ENCODE results near the gene CHD3. TPM values are rescaled to one million over a fixed set of nuclear protein-coding genes. Genes with fewer than 3 reads are reported as not detected.
A peak's percentile ranks its signal among the peaks of the same experiment; 100 is the strongest.

CHD3 gene
- total and polyA plus RNA-seq, 2 of the 13 experiments (the other 11 are each of a cell fraction or from before 2014, with no cell fraction given): 2.7 to 3.7 TPM

- TF ChIP-seq HNRNPL (IDR thresholded peaks at IDR 0.05; ENCODE audit: low read depth, low read length) (0 out of 2 replicates have a peak, but pooled peaks have one; percentile 38), FOXK1 (CRISPR knock-in tag; IDR thresholded peaks at IDR 0.05; ENCODE audit: borderline replicate concordance, low read depth) (no peak), ZC3H13 (CRISPR knock-in tag; IDR thresholded peaks at IDR 0.05) (peak; percentile 59; the same call in 1 of the 2 replicates), ZNF432 (CRISPR knock-in tag; IDR thresholded peaks at IDR 0.05; ENCODE audit: borderline replicate concordance) (no peak), TBX3 (IDR thresholded peaks at IDR 0.05; ENCODE audit: borderline replicate concordance) (no peak), ZNF652 (CRISPR knock-in tag; IDR thresholded peaks at IDR 0.05; ENCODE audit: borderline replicate concordance, low read depth) (no peak), ZSCAN25 (CRISPR knock-in tag; IDR thresholded peaks at IDR 0.05) (no peak), PRMT3 (CRISPR knock-in tag; IDR thresholded peaks at IDR 0.05; ENCODE audit: borderline replicate concordance, low read depth) (no peak), KLF11 (CRISPR knock-in tag; IDR thresholded peaks at IDR 0.05) (0 out of 2 replicates have a peak, but pooled peaks have one; percentile 7), KDM3A (CRISPR knock-in tag; IDR thresholded peaks at IDR 0.05; ENCODE audit: low read depth) (no peak), GATAD1 (CRISPR knock-in tag; IDR thresholded peaks at IDR 0.05) (no peak)
Measured at GRCh38 chr17:7856011-7856810, 32.4 kb upstream of the CHD3 start (continued).
